Small intestine (tissue), 7 donors: Measurements from ENCODE around the gene SPARC. TPM values are rescaled to one million over a fixed set of nuclear protein-coding genes. Genes with fewer than 3 reads are reported as not detected.

Source experiments
- DNase-seq, 2 donors: peaks; one replicate each; pipeline versions ENCODE4 v3.0.0 to v3.0.0-alpha.2; 2013
- FAIRE-seq: peaks from 2 replicates; lab custom pipeline; 2012; peaks lifted over from hg19 to GRCh38; lab: Jason Lieb, UNC
- H3K27ac ChIP-seq, 3 donors: one replicate each; pipeline ENCODE4 v1.5.1; 2013; ENCODE audit warnings: low read length in 2 of 3, mild to moderate bottlenecking in 2 of 3, control low read depth in 1 of 3, inconsistent platforms in 1 of 3, low read depth in 1 of 3, moderate library complexity in 1 of 3
- H3K27me3 ChIP-seq, 3 donors: one replicate each; pipeline ENCODE4 v1.6.1; 2013; ENCODE audit warnings: low read length in 3 of 3, inconsistent platforms in 1 of 3; ENCODE audit not compliant: control insufficient read depth in 3 of 3, insufficient read depth in 3 of 3
- H3K36me3 ChIP-seq, 3 donors: one replicate each; pipeline ENCODE4 v1.6.1; 2013; ENCODE audit warnings: low read length in 3 of 3, inconsistent platforms in 1 of 3, low read depth in 1 of 3, mild to moderate bottlenecking in 1 of 3, moderate library complexity in 1 of 3; ENCODE audit not compliant: control insufficient read depth in 3 of 3, insufficient read depth in 2 of 3
- H3K4me1 ChIP-seq, 3 donors: one replicate each; pipeline ENCODE4 v1.6.1; 2013; ENCODE audit warnings: low read length in 2 of 3, inconsistent platforms in 1 of 3, low read depth in 1 of 3, mild to moderate bottlenecking in 1 of 3, moderate library complexity in 1 of 3; ENCODE audit not compliant: control insufficient read depth in 3 of 3, insufficient read depth in 2 of 3
- H3K4me3 ChIP-seq, 3 donors: one replicate each; pipeline ENCODE4 v1.5.1; 2013; ENCODE audit warnings: low read length in 3 of 3, control low read depth in 1 of 3, inconsistent platforms in 1 of 3, low read depth in 1 of 3, mild to moderate bottlenecking in 1 of 3, moderate library complexity in 1 of 3
- H3K9me3 ChIP-seq, 2 donors: one replicate each; pipeline ENCODE4 v1.6.1; 2013; ENCODE audit warnings: low read depth in 1 of 2, low read length in 1 of 2; ENCODE audit not compliant: control insufficient read depth in 2 of 2, insufficient read depth in 1 of 2
- WGBS, 3 donors: extraction: QIAGEN DNeasy Blood & Tissue Kit; methylation state at CpG; one replicate each; pipeline ENCODE4 v1.1.7; 2013; 5-methylcytosine and 5-hydroxymethylcytosine counted together
- polyA plus RNA-seq, 4 donors: library from polyadenylated mRNA; stranded (reverse) in 3 of 4; unstranded in 1 of 4; fragments of 200-250 nt in 3 of 4; fragments of 120-200 nt in 1 of 4; gene quantifications; one replicate each; pipeline versions ENCODE4 v1.2.1 to v1.2.3, GENCODE V29; 2013
- donor health status: healthy with polysubstance abuse.
- donor health status: control.
- donor health status: control.
- donor health status: Bipolar disorder and iron deficiency.
- donor health status: healthy.

The SPARC gene
- polyA plus RNA-seq, 4 donors, result 9.6 to 487 (median 135) TPM

GRCh38 chr5:151627650-151628049 lies 59.1 kb downstream of the SPARC start:
- WGBS, 3 donors, result 72 to 82% (median 79%) methylated on average over 6 of the region's 6 CpGs
- Histone ChIP-seq H3K27me3 (peaks cover 0 to 2% (median 0%) of the 10 kb centered on the region in 3 donors), H3K9me3 (no peaks in the 10 kb centered on the region), H3K4me1 (no peaks in the 10 kb centered on the region), H3K27ac (no peak overlapping the region), H3K36me3 (no peaks in the 10 kb centered on the region), H3K4me3 (no peak overlapping the region)
- no peak for DNase-seq
- FAIRE-seq, result no peak

GRCh38 chr5:151625285-151625684 lies 61.4 kb downstream of the SPARC start:
- Histone ChIP-seq H3K27ac (no peak overlapping the region), H3K4me3 (no peak overlapping the region), H3K27me3 (peaks cover 0 to 6% (median 0%) of the 10 kb centered on the region in 3 donors), H3K9me3 (no peaks in the 10 kb centered on the region), H3K36me3 (no peaks in the 10 kb centered on the region), H3K4me1 (no peaks in the 10 kb centered on the region)
- FAIRE-seq, result no peak
- 78 to 84% (median 78%) methylated on average over 9 of the region's 9 CpGs for WGBS, 3 donors
- no peak for DNase-seq

GRCh38 chr5:151624476-151624875 lies 62.2 kb downstream of the SPARC start:
- WGBS, 3 donors, result 68 to 71% (median 69%) methylated on average over 8 of the region's 8 CpGs
- Histone ChIP-seq H3K9me3 (no peaks in the 10 kb centered on the region), H3K27ac (no peak overlapping the region), H3K4me3 (no peak overlapping the region), H3K27me3 (peaks cover 0 to 7% (median 0%) of the 10 kb centered on the region in 3 donors), H3K4me1 (no peaks in the 10 kb centered on the region), H3K36me3 (no peaks in the 10 kb centered on the region)
- FAIRE-seq (no peak), DNase-seq (no peak)

- 41 to 61% (median 43%) methylated on average over 12 of the region's 12 CpGs for WGBS, 3 donors
- H3K27me3 ChIP-seq, result peaks cover 0 to 6% (median 0%) of the 10 kb centered on the region in 3 donors
- H3K27ac ChIP-seq, result no peak overlapping the region
- no peaks in the 10 kb centered on the region for H3K4me1 ChIP-seq
- no peak overlapping the region for H3K4me3 ChIP-seq
- DNase-seq, result no peak
- H3K9me3 ChIP-seq, result peaks cover 0 to 3% of the 10 kb centered on the region in 2 donors
- FAIRE-seq, result no peak
- no peaks in the 10 kb centered on the region for H3K36me3 ChIP-seq
Observed at GRCh38 chr5:151622367-151623088, 64.2 kb downstream of the SPARC start.

- Histone ChIP-seq H3K36me3 (no peaks in the 10 kb centered on the region), H3K9me3 (peaks cover 0 to 3% of the 10 kb centered on the region in 2 donors), H3K4me3 (no peak overlapping the region), H3K27ac (no peak overlapping the region), H3K27me3 (peaks cover 0 to 6% (median 0%) of the 10 kb centered on the region in 3 donors), H3K4me1 (no peaks in the 10 kb centered on the region)
- FAIRE-seq, result no peak
- DNase-seq, result no peak
- WGBS, 3 donors, result 80 to 87% (median 81%) methylated on average over 6 of the region's 6 CpGs
Observed at GRCh38 chr5:151620461-151620840, 66.3 kb downstream of the SPARC start.

- 68 to 83% (median 69%) methylated on average over 5 to 6 of the region's 6 CpGs for WGBS, 3 donors
- H3K9me3 ChIP-seq, result peaks cover 0 to 3% of the 10 kb centered on the region in 2 donors
- no peaks in the 10 kb centered on the region for H3K4me1 ChIP-seq
- no peak for FAIRE-seq
- H3K27me3 ChIP-seq, result peaks cover 0 to 6% (median 0%) of the 10 kb centered on the region in 3 donors
- DNase-seq, result no peak
- H3K36me3 ChIP-seq, result no peaks in the 10 kb centered on the region
- no peak overlapping the region for H3K4me3 ChIP-seq
- H3K27ac ChIP-seq, result no peak overlapping the region
Observed at GRCh38 chr5:151619812-151620460, 66.8 kb downstream of the SPARC start.

- peaks cover 0 to 3% of the 10 kb centered on the region in 2 donors for H3K9me3 ChIP-seq
- no peaks in the 10 kb centered on the region for H3K4me1 ChIP-seq
- WGBS, 3 donors, result 15 to 43% (median 23%) methylated on average over 2 of the region's 2 CpGs
- no peak overlapping the region for H3K4me3 ChIP-seq
- H3K36me3 ChIP-seq, result no peaks in the 10 kb centered on the region
- FAIRE-seq (no peak), DNase-seq (no peak)
- no peak overlapping the region for H3K27ac ChIP-seq
- peaks cover 0 to 6% (median 0%) of the 10 kb centered on the region in 3 donors for H3K27me3 ChIP-seq
Observed at GRCh38 chr5:151618907-151619306, 67.8 kb downstream of the SPARC start.

- DNase-seq, result no peak
- no peaks in the 10 kb centered on the region for H3K4me1 ChIP-seq
- no peak for FAIRE-seq
- 72 to 81% (median 79%) methylated on average over 3 of the region's 3 CpGs for whole genome bisulfite sequencing, 3 donors
- H3K36me3 ChIP-seq, result no peaks in the 10 kb centered on the region
- peaks cover 0 to 6% (median 0%) of the 10 kb centered on the region in 3 donors for H3K27me3 ChIP-seq
- peaks cover 0 to 3% of the 10 kb centered on the region in 2 donors for H3K9me3 ChIP-seq
- no peak overlapping the region for H3K4me3 ChIP-seq
- no peak overlapping the region for H3K27ac ChIP-seq
Observed at GRCh38 chr5:151617841-151618710, 68.6 kb downstream of the SPARC start.
